MM.1S (cell line): ENCODE results near the gene VRK3.

Source experiments
- CTCF ChIP-seq: fragments of 300-600 bp; sonication (generic); IDR thresholded peaks from 2 replicates; pipeline ENCODE4 v1.5.1; 2016; ENCODE audit warnings: antibody characterized with exemption, low read length, mixed read lengths
- EZH2 ChIP-seq: fragments of 300-600 bp; sonication (generic); optimal IDR thresholded peaks from 2 replicates; pipeline ENCODE3; 2017; ENCODE audit warnings: low read depth, mild to moderate bottlenecking, antibody characterized with exemption, low read length, mixed read lengths

DNA sequence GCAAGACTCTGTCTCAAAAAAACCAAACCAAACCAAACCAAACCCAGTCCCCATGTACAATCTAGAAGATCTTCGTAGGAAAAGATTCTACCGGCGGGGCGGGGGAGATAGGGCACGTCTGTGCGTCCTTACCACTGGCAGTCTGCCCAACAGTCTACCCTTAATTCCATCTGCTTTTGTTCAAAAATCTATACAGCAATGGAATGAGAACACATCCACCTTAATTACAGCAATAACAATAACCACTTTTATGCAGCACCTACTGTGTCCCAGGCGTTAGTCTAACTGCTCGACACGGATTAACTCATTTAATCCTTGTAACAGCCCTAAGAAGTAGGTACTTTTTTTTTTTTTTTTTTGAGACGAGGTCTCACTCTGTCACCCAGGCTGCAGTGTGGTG is 98.7 kb downstream of the VRK3 start:
- TF ChIP-seq CTCF = no peak
- TF ChIP-seq EZH2 = no peak
